Thyroid gland (tissue), 4 donors: ENCODE data around the gene SHROOM2. TPM values are rescaled to one million over a fixed set of nuclear protein-coding genes. Genes with fewer than 3 reads are reported as not detected.

Source experiments
- DNase-seq, 2 donors: peaks; one replicate each; pipeline ENCODE4 v3.0.0-alpha.2; 2019
- H3K27ac ChIP-seq, 3 donors: fragments of 200-600 bp; sonication (generic); 1 replicate in 2 of 3; 2 replicates in 1 of 3; pipeline ENCODE4 v1.5.1; 2016 to 2019; ENCODE audit warnings: mild to moderate bottlenecking in 1 of 3, moderate library complexity in 1 of 3
- H3K27me3 ChIP-seq: fragments of 200-600 bp; sonication (generic); one replicate; pipeline ENCODE4 v1.5.1; 2019
- H3K36me3 ChIP-seq, 2 donors: fragments of 200-600 bp; sonication (generic); one replicate each; pipeline ENCODE4 v1.5.1; 2016 to 2019
- H3K4me1 ChIP-seq, 2 donors: fragments of 200-600 bp; sonication (generic); one replicate each; pipeline ENCODE4 v1.5.1; 2017 to 2019
- H3K4me3 ChIP-seq, 3 donors: fragments of 200-600 bp; sonication (generic); replicated peaks in 1 of 3; 1 replicate in 2 of 3; 2 replicates in 1 of 3; pipeline ENCODE4 v1.5.1; 2016; ENCODE audit warnings: mild to moderate bottlenecking in 1 of 3
- H3K9me3 ChIP-seq: fragments of 200-600 bp; sonication (generic); one replicate; pipeline ENCODE4 v1.5.1; 2017
- POLR2A ChIP-seq, 2 donors: fragments of 450-650 bp; IDR thresholded peaks; one replicate each; pipeline ENCODE4 v1.6.1; 2017; ENCODE audit warnings: antibody characterized with exemption in 2 of 2, mild to moderate bottlenecking in 2 of 2, moderate library complexity in 1 of 2
- WGBS, 2 donors: methylation state at CpG; one replicate each; pipeline ENCODE4 v1.1.5; 2017; 5-methylcytosine and 5-hydroxymethylcytosine counted together
- intact Hi-C: fragments of 100-400 bp; cut with DNase I; formaldehyde crosslinking; loops from one replicate; pipeline ENCODE4 v1.15.1; 2023
- total RNA-seq, 4 donors: library from RNA; depleted of rRNA; stranded (reverse); fragments of >200 nt; gene quantifications; one replicate each; pipeline ENCODE4 v1.2.3, GENCODE V29; 2016
- TF ChIP-seq, protein P1 (sequence below), 6 experiments: fragments of 200-600 bp in 3 of 6; fragments of 450-650 bp in 3 of 6; sonication (generic) in 3 of 6; IDR thresholded peaks; one replicate each; pipeline ENCODE4 v1.5.1; 2016 to 2019; ENCODE audit warnings: antibody characterized with exemption in 6 of 6, mild to moderate bottlenecking in 2 of 6, inconsistent platforms in 1 of 6, moderate library complexity in 1 of 6

SHROOM2 gene
- total RNA-seq, 4 donors from 2014 or later = 2.8 to 16.5 (median 6.1) TPM

GRCh38 chrX:9745417-9746115 is 40.7 kb upstream of the SHROOM2 start:
- WGBS, 2 donors = 63 to 71% methylated on average over 8 to 9 of the region's 11 CpGs
- no peak for DNase-seq
- H3K9me3 ChIP-seq = no peaks in the 10 kb centered on the region
- no peak overlapping the region for H3K27ac ChIP-seq
- H3K4me3 ChIP-seq = no peak overlapping the region
- intact Hi-C loops = no loop called here
- H3K4me1 ChIP-seq = no peaks in the 10 kb centered on the region
- H3K36me3 ChIP-seq = no peaks in the 10 kb centered on the region
- TF ChIP-seq, protein P1, sequence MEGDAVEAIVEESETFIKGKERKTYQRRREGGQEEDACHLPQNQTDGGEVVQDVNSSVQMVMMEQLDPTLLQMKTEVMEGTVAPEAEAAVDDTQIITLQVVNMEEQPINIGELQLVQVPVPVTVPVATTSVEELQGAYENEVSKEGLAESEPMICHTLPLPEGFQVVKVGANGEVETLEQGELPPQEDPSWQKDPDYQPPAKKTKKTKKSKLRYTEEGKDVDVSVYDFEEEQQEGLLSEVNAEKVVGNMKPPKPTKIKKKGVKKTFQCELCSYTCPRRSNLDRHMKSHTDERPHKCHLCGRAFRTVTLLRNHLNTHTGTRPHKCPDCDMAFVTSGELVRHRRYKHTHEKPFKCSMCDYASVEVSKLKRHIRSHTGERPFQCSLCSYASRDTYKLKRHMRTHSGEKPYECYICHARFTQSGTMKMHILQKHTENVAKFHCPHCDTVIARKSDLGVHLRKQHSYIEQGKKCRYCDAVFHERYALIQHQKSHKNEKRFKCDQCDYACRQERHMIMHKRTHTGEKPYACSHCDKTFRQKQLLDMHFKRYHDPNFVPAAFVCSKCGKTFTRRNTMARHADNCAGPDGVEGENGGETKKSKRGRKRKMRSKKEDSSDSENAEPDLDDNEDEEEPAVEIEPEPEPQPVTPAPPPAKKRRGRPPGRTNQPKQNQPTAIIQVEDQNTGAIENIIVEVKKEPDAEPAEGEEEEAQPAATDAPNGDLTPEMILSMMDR (IDR thresholded peaks at IDR 0.05) = no peak
- TF ChIP-seq POLR2A (IDR thresholded peaks at IDR 0.05) = no peak
- no peaks in the 10 kb centered on the region for H3K27me3 ChIP-seq

DNA sequence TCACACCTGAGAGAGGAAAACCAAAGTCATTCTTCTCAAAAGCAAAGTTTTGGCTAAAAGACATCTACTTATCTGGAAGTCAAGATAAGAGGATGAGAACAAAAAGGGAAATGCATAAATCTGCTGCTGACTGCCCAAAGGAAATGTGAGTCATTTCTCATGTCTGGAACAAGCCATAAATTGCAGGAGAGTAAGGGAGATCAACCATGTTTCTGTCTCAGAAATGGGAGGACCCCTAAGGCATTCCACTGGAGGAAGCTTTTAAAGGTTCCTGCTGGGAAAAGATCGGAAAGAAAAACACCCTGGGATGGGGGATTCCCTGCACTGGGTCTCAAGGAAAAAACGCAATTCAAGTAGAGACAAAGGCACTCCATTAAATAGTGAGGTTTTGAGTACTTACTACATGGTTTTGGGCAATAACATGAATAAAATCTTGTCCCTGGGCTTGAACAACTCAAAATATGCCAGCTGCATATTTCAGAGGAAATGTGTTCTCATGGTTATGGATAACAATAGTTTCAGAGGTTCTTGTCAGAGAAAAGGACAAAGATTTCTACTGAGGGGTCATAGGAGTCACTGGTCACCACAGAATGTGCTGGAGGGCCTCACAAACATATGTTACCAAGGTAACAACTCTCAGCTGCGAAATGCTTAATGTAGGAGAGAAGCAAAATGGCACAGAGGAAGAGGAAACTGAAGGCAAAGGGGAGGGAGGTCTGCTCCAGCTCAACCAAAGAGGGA is 39.9 kb upstream of the SHROOM2 start:
- Histone ChIP-seq H3K27me3 (no peaks in the 10 kb centered on the region), H3K36me3 (no peaks in the 10 kb centered on the region), H3K4me3 (no peak overlapping the region), H3K27ac (no peak overlapping the region), H3K9me3 (no peaks in the 10 kb centered on the region), H3K4me1 (no peaks in the 10 kb centered on the region)
- intact Hi-C loops = no loop called here
- DNase-seq = no peak
- TF ChIP-seq, protein P1 (IDR thresholded peaks at IDR 0.05) = no peak
- TF ChIP-seq POLR2A (IDR thresholded peaks at IDR 0.05) = no peak
- 55 to 57% methylated on average over 3 of the region's 3 CpGs for WGBS, 2 donors

- WGBS, 2 donors = 94 to 98% methylated on average over 4 of the region's 4 CpGs
- DNase-seq = no peak
- H3K4me3 ChIP-seq = no peak overlapping the region
- H3K4me1 ChIP-seq = no peaks in the 10 kb centered on the region
- no peaks in the 10 kb centered on the region for H3K27me3 ChIP-seq
- H3K27ac ChIP-seq = no peak overlapping the region
- H3K9me3 ChIP-seq = no peaks in the 10 kb centered on the region
- TF ChIP-seq POLR2A (IDR thresholded peaks at IDR 0.05) = no peak
- TF ChIP-seq, protein P1 (IDR thresholded peaks at IDR 0.05) = no peak
- intact Hi-C loops = no loop called here
- no peaks in the 10 kb centered on the region for H3K36me3 ChIP-seq
Observed at GRCh38 chrX:9747644-9748043, 38.6 kb upstream of the SHROOM2 start.

GRCh38 chrX:9749146-9749692 is 37.0 kb upstream of the SHROOM2 start:
- 52 to 57% methylated on average over 8 to 9 of the region's 11 CpGs for WGBS, 2 donors
- Histone ChIP-seq H3K27ac (no peak overlapping the region), H3K36me3 (no peaks in the 10 kb centered on the region), H3K4me1 (no peaks in the 10 kb centered on the region), H3K4me3 (no peak overlapping the region), H3K27me3 (no peaks in the 10 kb centered on the region), H3K9me3 (no peaks in the 10 kb centered on the region)
- intact Hi-C loops = no loop called here
- TF ChIP-seq, protein P1 (IDR thresholded peaks at IDR 0.05) = no peak
- TF ChIP-seq POLR2A (IDR thresholded peaks at IDR 0.05) = no peak
- DNase-seq = no peak

- H3K36me3 ChIP-seq = no peaks in the 10 kb centered on the region
- TF ChIP-seq, protein P1 (IDR thresholded peaks at IDR 0.05) = no peak
- TF ChIP-seq POLR2A (IDR thresholded peaks at IDR 0.05) = no peak
- H3K27ac ChIP-seq = no peak overlapping the region
- intact Hi-C loops = no loop called here
- 91 to 96% methylated on average over 7 of the region's 7 CpGs for WGBS, 2 donors
- H3K4me3 ChIP-seq = no peak overlapping the region
- no peaks in the 10 kb centered on the region for H3K9me3 ChIP-seq
- no peaks in the 10 kb centered on the region for H3K27me3 ChIP-seq
- H3K4me1 ChIP-seq = no peaks in the 10 kb centered on the region
- no peak for DNase-seq
Observed at GRCh38 chrX:9757366-9757765, 28.9 kb upstream of the SHROOM2 start.
